ENCODE data around the gene ZNF732. TPM values are rescaled to one million over a fixed set of nuclear protein-coding genes. Genes with fewer than 3 reads are reported as not detected.

ZNF732 gene
- total and polyA plus RNA-seq, 9 of the 15 experiments (the other 6 are each of a cell fraction or from before 2014, with no cell fraction given), result 0.06 to 0.36 (median 0.15) TPM; not detected in 1

DNA sequence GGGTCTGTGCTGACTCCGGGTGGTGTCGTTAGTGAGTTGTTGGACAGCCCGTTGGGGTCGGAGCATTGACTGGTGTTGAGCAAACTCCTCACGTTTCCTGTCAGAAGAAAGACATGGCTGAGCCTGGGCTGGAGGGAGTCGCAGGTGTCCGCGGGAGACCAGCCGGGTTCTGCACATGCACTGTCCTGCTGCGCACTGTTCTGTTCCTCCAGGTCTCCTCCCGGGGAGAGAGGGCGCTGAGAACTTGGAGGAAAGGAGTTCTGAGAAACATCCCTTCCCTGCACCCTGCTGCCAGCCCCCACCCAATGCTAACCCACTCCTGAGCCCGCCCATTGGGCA is 33.5 kb upstream of the ZNF732 start:
- Histone ChIP-seq H3K4me3 (no peak overlapping the region), H3K4me1 (replicated peaks in 1 of 2; ENCODE audit: control insufficient read depth in 2 of 2, insufficient read depth in 2 of 2, low read length in 2 of 2) (no peaks in the 10 kb centered on the region), H3K27ac (ENCODE audit: extremely low read depth, low read depth, low read length) (no peak overlapping the region), H3K79me2 (ENCODE audit: control insufficient read depth, insufficient read depth, low read length) (no peaks in the 10 kb centered on the region), H3K4me2 (ENCODE audit: insufficient read depth, low read length) (no peak overlapping the region), H3K9ac (ENCODE audit: insufficient read depth in 1 of 2, low read depth in 2 of 2, low read length in 2 of 2) (no peak overlapping the region), H2AFZ (ENCODE audit: low read depth, low read length) (no peak overlapping the region), H3K36me3 (ENCODE audit: control insufficient read depth, insufficient read depth, low read length) (no peaks in the 10 kb centered on the region), H4K20me1 (replicated peaks; ENCODE audit: control insufficient read depth, insufficient read depth, low read length) (no peaks in the 10 kb centered on the region), H3K27me3 (ENCODE audit: control insufficient read depth in 2 of 2, insufficient read depth in 2 of 2, low read length in 2 of 2) (no peaks in the 10 kb centered on the region), H3K9me1 (ENCODE audit: control insufficient read depth, insufficient read depth, low read length) (no peaks in the 10 kb centered on the region), H3K9me3 (replicated peaks; ENCODE audit: control insufficient read depth, insufficient read depth, low read depth, low read length) (no peaks in the 10 kb centered on the region)
- intact Hi-C loops (cut with micrococcal nuclease) (no loop called here), in situ Hi-C loops (cut with MboI) (no loop called here)
- WGBS (ENCODE audit: insufficient coverage, low coverage, missing lambda C conversion rate), result 2% methylated on average over 12 of the region's 13 CpGs
- POLR2A ChIA-PET, result no interaction called here
- DNase-seq (ENCODE audit: extremely low read depth in 1 of 4, low spot score in 3 of 4) (no peak), ATAC-seq (no peak), FAIRE-seq (no peak)
- no peak for TF ChIP-seq OTX1 (CRISPR knock-in tag; IDR thresholded peaks at IDR 0.05)
- no peak for TF ChIP-seq KLF10 (CRISPR knock-in tag; IDR thresholded peaks at IDR 0.05)
- TF ChIP-seq FUS (optimal IDR thresholded peaks at IDR 0.05; ENCODE audit: low read depth, low read length), result no peak
- no peak for TF ChIP-seq TCFL5 (CRISPR knock-in tag; conservative IDR thresholded peaks at IDR 0.05)
- TF ChIP-seq, protein P1, sequence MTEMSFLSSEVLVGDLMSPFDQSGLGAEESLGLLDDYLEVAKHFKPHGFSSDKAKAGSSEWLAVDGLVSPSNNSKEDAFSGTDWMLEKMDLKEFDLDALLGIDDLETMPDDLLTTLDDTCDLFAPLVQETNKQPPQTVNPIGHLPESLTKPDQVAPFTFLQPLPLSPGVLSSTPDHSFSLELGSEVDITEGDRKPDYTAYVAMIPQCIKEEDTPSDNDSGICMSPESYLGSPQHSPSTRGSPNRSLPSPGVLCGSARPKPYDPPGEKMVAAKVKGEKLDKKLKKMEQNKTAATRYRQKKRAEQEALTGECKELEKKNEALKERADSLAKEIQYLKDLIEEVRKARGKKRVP (CRISPR knock-in tag; IDR thresholded peaks at IDR 0.05), result no peak
- no peak for TF ChIP-seq NBN (IDR thresholded peaks at IDR 0.05; ENCODE audit: low read depth)
- no peak for TF ChIP-seq CTBP1 (IDR thresholded peaks at IDR 0.05; ENCODE audit: borderline replicate concordance)
- CTCF ChIA-PET (ENCODE audit: low intra/inter-chr PET ratio), result no interaction called here
- no TSS peak for BruUV-seq (replicated peaks)

Data from K562 (cell line).